Activated CD8-positive, alpha-beta T cell treated with anti-CD3 and anti-CD28 coated beads, Interleukin-2, amount 10 ng/mL, durations not matched to agents 7 days and 5 days (primary cell): ENCODE data around the gene METTL18. TPM values are rescaled to one million over a fixed set of nuclear protein-coding genes. Genes with fewer than 3 reads are reported as not detected.
"Not testable (repeated sequence)": the region's sequence is repeated elsewhere in the genome, so short reads cannot be mapped to it uniquely, and the experiment has no call there.

Source experiments
- ATAC-seq: fragments of 150-1000 bp; cut with Tn5 transposase; one replicate; pipeline ENCODE4 v1.10.0; 2021; ENCODE audit warnings: moderate library complexity
- CTCF ChIA-PET: fragments of 350-600 bp; sonication (Branson Sonifier 250); formaldehyde crosslinking; loops from one replicate; lab custom pipeline; 2021; ENCODE audit warnings: antibody characterized with exemption; lab: Charles Lee
- POLR2A ChIA-PET: fragments of 350-600 bp; sonication (Branson Sonifier 250); formaldehyde crosslinking; loops from one replicate; lab custom pipeline; 2021; ENCODE audit warnings: antibody characterized with exemption; lab: Charles Lee
- DNase-seq: peaks from one replicate; pipeline ENCODE4 v3.0.0-alpha.2; 2020
- H3K27ac Mint-ChIP-seq: one replicate; pipeline ENCODE4 v1.8.0; 2021; ENCODE audit warnings: mild to moderate bottlenecking, mixed read lengths
- H3K27me3 Mint-ChIP-seq: one replicate; pipeline ENCODE4 v1.8.0; 2021; ENCODE audit warnings: low read depth, mixed read lengths
- H3K36me3 Mint-ChIP-seq: one replicate; pipeline ENCODE4 v1.8.0; 2021; ENCODE audit warnings: low read depth, mixed read lengths
- H3K4me1 Mint-ChIP-seq: one replicate; pipeline ENCODE4 v1.8.0; 2021; ENCODE audit warnings: low read depth, mixed read lengths
- H3K4me3 Mint-ChIP-seq: one replicate; pipeline ENCODE4 v1.8.0; 2021; ENCODE audit warnings: mild to moderate bottlenecking, mixed read lengths
- H3K9me3 Mint-ChIP-seq: one replicate; pipeline ENCODE4 v1.8.0; 2022; ENCODE audit warnings: mixed read lengths; ENCODE audit not compliant: insufficient read depth
- total RNA-seq, 2 experiments: library from RNA; stranded (reverse); gene quantifications; one replicate each; pipeline ENCODE4 v1.2.3, GENCODE V29; 2021

METTL18 gene
- total RNA-seq, 2 experiments from 2014 or later = 9.8 to 10.2 TPM

DNA sequence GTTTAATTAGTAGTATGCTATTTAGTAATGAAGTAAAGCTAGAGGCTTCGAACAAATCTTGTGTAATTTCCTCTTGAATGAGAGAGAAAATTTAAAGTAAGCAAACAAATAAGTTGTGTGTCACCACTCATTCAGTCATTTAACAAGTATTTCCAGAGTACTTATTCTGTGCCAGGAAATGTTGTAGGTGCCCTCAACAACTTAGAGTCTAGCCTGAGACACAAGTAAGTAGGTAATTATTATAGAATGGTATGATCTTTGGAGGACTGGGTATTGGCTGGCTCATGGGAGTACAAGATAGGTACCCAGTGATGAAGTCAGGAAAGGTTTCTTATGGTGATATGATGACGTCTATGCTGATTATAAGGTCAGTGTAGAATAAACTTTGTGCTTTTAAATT, 17.4 kb upstream of the METTL18 start:
- H3K27me3 Mint-ChIP-seq = no peaks in the 10 kb centered on the region
- peaks cover 8% of the 10 kb centered on the region for H3K4me1 Mint-ChIP-seq
- no peak overlapping the region for H3K27ac Mint-ChIP-seq
- CTCF ChIA-PET = interaction anchor here (1.7 kb wide), 1 partner anchor 226 kb away, joined by 4 read pairs; the partner anchor contains the start of gene F5
- no peak for ATAC-seq
- POLR2A ChIA-PET = no interaction called here
- H3K4me3 Mint-ChIP-seq = no peak overlapping the region
- peaks cover 54% of the 10 kb centered on the region for H3K36me3 Mint-ChIP-seq
- H3K9me3 Mint-ChIP-seq = no peaks in the 10 kb centered on the region
- DNase-seq = no peak

DNA sequence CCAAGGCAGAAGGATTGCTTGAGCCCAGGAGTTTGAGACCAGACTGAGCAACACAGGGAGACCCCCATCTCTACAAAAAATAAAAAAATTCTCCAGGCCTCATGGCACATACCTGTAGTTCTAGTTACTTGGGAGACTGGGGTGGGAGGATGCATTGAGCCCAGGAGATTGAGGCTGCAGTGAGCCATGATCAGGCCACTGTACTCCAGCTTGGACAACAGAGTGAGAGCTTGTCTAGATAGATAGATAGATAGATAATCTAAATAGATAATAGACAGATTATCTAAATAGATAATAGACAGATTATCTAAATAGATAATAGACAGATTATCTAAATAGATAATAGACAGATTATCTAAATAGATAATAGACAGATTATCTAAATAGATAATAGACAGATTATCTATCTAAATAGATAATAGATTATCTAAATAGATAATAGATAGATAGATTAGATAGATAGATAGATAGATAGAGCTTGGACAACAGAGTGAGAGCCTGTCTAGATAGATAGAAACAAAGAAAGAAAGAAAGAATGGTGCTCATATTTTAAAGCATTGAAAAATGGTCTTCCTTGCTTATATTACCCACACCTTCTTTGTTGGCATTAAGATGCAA, 16.8 kb upstream of the METTL18 start:
- CTCF ChIA-PET, H3K4me3 Mint-ChIP-seq: not testable (repeated sequence)

DNA sequence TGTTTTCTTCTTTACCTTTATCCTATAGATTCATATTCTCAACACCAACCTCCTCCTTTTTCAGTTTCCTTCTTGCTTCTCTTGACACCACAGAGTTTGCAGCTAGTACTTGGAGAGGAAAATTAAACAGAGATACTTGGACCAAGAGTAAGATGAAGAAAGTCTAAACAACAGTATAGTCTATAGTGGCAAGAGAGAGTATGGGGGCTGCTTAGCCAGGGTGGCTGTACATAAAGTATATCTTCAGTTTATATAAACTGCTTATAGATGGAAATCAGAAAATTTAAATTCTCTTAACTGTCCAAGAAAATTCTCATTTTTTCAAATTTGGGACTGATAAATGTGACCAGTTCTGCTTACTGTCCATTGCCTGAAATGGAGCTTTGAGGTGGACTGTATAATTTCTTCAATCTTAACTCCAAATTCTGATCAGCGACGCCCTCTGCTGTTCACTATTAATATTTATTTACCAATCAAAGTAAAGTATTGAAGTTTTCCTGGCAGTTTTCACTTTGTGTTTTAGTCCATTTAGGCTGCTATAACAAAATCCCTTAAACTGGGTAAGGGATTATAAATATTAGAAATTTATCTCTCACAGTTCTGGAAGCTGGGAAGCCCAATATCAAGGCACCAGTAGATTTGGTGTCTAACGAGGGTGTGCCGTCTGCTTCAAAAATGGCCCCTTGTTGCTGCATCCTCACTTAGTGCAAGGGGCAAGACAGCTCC, 14.8 kb upstream of the METTL18 start:
- CTCF ChIA-PET = interaction anchor here (0.8 to 3.4 kb wide), 19 partner anchors 8 to 1120 kb away, joined by 3 to 30 read pairs (median 6); partner anchors contain the start of genes F5 and METTL18
- Mint-ChIP-seq H3K4me3 (no peak overlapping the region), H3K36me3 (peaks cover 49% of the 10 kb centered on the region), H3K27ac (no peak overlapping the region), H3K4me1 (peaks cover 8% of the 10 kb centered on the region), H3K9me3 (no peaks in the 10 kb centered on the region), H3K27me3 (no peaks in the 10 kb centered on the region)
- DNase-seq = peak; percentile 28
- ATAC-seq = no peak
- POLR2A ChIA-PET = interaction anchor here (0.7 kb wide), 1 partner anchor 222 kb away, joined by 3 read pairs; no protein-coding TSS in a partner anchor

More for the DNA sequence above, 16.8 kb upstream of the METTL18 start:
- DNase-seq, H3K4me1 Mint-ChIP-seq, POLR2A ChIA-PET, ATAC-seq, H3K27ac Mint-ChIP-seq, H3K27me3 Mint-ChIP-seq, H3K9me3 Mint-ChIP-seq: not testable (repeated sequence)
- H3K36me3 Mint-ChIP-seq = peaks cover 58% of the 10 kb centered on the region

DNA sequence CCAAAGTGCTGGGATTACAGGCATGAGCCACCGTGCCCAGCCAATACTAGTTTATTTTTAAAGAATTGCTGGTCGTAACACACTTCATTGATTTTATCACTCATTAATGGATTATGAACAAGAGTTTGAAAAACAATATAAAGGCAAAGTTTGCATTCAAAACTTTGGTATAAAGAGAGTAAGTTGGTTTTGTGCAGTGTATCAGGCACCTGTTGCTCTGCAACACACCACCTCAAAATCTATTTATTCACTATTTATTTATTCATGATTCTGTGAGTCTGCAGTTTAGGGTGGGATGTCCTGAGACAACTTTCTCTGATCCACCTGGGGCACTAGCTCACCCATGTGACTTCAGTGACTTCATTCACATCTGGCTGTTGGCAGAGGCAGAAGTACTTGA, 10.2 kb upstream of the METTL18 start:
- POLR2A ChIA-PET = no interaction called here
- DNase-seq = no peak
- Mint-ChIP-seq H3K27ac (no peak overlapping the region), H3K9me3 (no peaks in the 10 kb centered on the region), H3K36me3 (peaks cover 51% of the 10 kb centered on the region), H3K4me3 (no peak overlapping the region), H3K4me1 (peaks cover 7% of the 10 kb centered on the region), H3K27me3 (no peaks in the 10 kb centered on the region)
- no peak for ATAC-seq
- CTCF ChIA-PET = no interaction called here

DNA sequence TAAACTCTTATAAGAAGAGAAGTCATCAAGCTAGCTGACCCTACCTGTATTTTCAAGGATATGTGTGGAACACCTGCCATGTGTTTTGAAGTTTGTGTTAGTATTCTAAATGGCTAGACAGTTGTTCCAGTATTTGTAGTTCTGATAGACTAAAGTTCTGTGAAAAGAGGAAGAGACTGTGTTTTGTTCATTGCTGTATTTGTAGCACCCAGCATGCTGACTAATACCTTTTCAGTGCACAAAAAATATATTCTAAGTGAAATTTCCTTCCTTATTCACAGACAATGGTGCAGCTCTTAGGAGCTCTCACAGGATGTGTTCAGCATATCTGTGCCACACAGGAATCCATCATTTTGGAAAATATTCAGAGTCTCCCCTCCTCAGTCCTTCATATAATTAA, 8.2 kb upstream of the METTL18 start:
- POLR2A ChIA-PET = no interaction called here
- H3K27ac Mint-ChIP-seq = no peak overlapping the region
- ATAC-seq = no peak
- CTCF ChIA-PET = interaction anchor here (0.8 to 3.1 kb wide), 4 partner anchors 91 to 1460 kb away, joined by 3 to 11 read pairs (median 3); partner anchors contain the start of gene F5
- H3K27me3 Mint-ChIP-seq = no peaks in the 10 kb centered on the region
- H3K4me1 Mint-ChIP-seq = peaks cover 14% of the 10 kb centered on the region
- peaks cover 51% of the 10 kb centered on the region for H3K36me3 Mint-ChIP-seq
- no peaks in the 10 kb centered on the region for H3K9me3 Mint-ChIP-seq
- DNase-seq = no peak
- H3K4me3 Mint-ChIP-seq = no peak overlapping the region

DNA sequence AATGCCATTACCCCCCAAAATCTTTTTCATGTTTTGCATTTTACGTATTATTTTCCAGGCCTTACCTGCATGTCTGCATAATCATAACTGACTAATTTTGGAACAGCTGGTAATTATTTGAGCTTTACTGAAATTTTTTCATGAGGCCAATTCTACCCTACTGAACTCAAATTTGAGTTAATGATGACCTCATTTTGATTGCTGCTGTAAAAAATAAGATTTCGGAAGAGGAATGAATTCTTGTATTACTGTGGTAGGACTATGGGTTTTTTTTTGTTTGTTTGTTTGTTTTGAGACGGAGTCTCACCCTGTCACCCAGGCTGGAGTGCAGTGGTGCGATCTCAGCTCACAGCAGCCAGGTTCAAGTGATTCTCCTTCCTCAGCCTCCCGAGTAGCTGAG, 2.6 kb upstream of the METTL18 start:
- ATAC-seq = no peak
- ChIA-PET CTCF (interaction anchor here (1.8 to 4.3 kb wide), 4 partner anchors 12 to 211 kb away, joined by 6 to 25 read pairs (median 20); partner anchors contain the start of gene F5), POLR2A (no interaction called here)
- no peaks in the 10 kb centered on the region for H3K9me3 Mint-ChIP-seq
- DNase-seq = no peak
- peaks cover 51% of the 10 kb centered on the region for H3K4me1 Mint-ChIP-seq
- no peak overlapping the region for H3K27ac Mint-ChIP-seq
- peaks cover 56% of the 10 kb centered on the region for H3K36me3 Mint-ChIP-seq
- H3K4me3 Mint-ChIP-seq = no peak overlapping the region
- H3K27me3 Mint-ChIP-seq = no peaks in the 10 kb centered on the region

DNA sequence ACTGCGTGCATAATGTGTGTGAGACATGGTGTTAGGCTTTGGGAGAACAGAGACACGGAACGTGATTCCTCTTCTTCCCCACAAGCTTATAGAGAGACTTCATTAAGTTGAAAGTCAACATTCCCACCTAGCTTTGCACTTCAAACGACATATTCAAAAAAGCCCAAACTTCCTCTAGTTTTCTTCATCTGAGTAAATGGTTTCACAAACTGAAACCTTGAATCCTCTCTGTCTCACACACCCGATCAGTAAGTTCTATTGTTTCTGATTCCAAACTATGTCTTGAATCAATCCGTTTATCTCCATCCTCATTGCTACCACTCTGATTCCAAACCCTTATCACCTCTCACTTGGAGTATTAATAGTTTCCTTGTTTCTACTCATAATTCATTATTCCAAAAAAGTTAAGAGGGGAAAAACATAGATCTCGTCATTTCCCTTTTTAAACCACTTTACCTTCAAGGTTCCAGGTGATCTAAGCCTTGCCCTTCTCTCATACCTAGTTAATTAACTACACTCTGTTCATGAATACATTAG, 1.6 kb upstream of the METTL18 start:
- Mint-ChIP-seq H3K4me1 (peaks cover 57% of the 10 kb centered on the region), H3K9me3 (no peaks in the 10 kb centered on the region), H3K27me3 (no peaks in the 10 kb centered on the region), H3K4me3 (peak overlapping the region; percentile 80), H3K36me3 (peaks cover 59% of the 10 kb centered on the region), H3K27ac (peak overlapping the region; percentile 85)
- CTCF ChIA-PET = interaction anchor here (3.2 to 4.3 kb wide), 4 partner anchors 13 to 210 kb away, joined by 19 to 25 read pairs (median 20); partner anchors contain the start of genes F5 and SCYL3
- no peak for DNase-seq
- ATAC-seq = no peak
- POLR2A ChIA-PET = interaction anchor here (0.6 to 2.2 kb wide), 5 partner anchors 95 to 301 kb away, joined by 3 to 26 read pairs (median 3); partner anchors contain the start of genes F5 and SCYL3

DNA sequence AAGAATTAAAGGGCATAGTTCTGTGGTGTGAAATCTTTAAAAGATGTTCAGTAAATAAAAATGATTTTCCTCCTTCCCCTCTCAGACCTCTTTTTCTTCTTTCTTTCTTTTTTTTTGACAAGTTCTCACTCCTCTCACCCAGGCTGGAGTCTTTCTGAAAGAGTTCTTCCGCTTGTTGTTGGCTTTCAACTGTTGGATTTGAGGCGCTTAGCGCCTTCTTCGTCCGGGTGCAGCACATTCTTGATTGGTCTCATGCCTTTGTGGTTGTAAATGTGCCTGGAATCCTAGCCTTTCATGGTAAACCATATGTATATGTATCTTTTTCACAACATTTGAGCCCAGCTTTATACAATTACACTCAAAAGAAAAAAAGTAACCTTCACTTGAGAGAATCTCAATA, 980 bp upstream of the METTL18 start:
- Mint-ChIP-seq H3K9me3 (no peaks in the 10 kb centered on the region), H3K27ac (peak overlapping the region; percentile 85), H3K36me3 (peaks cover 58% of the 10 kb centered on the region), H3K4me1 (peaks cover 57% of the 10 kb centered on the region), H3K4me3 (peak overlapping the region; percentile 80), H3K27me3 (no peaks in the 10 kb centered on the region)
- peak; percentile 41 for DNase-seq
- ChIA-PET CTCF (interaction anchor here (1.6 to 4.3 kb wide), 5 partner anchors 14 to 209 kb away, joined by 13 to 25 read pairs (median 20); partner anchors contain the start of genes F5 and SCYL3), POLR2A (interaction anchor here (0.6 to 2.2 kb wide), 12 partner anchors 84 to 428 kb away, joined by 3 to 26 read pairs (median 4); partner anchors contain the start of genes BLZF1, F5, NME7 and SCYL3)
- no peak for ATAC-seq

DNA sequence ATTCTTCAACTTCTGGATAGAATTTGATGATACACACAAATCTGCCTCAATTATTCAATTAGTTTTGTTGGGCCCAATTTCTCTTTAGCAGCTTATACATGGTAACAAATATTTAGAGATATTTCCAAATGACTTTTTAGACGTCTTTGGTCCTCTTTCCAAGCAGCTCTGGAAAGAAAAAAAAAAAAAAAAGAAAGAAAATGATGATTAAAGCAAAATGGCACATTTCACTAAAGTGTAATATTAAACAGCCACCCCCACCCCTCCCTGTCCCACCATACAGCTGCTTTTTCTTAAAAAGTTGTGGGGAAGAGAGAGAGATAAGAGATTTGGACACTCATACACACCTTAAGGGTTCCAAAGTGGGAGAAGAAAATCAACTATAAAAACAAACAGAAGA, 977 bp downstream of the METTL18 start:
- H3K9me3 Mint-ChIP-seq = no peaks in the 10 kb centered on the region
- POLR2A ChIA-PET = interaction anchor here (1.5 to 1.9 kb wide), 2 partner anchors 100 to 192 kb away, joined by 4 to 6 read pairs; partner anchors contain the start of gene SCYL3
- peaks cover 50% of the 10 kb centered on the region for H3K4me1 Mint-ChIP-seq
- ATAC-seq (no peak), DNase-seq (no peak)
- H3K4me3 Mint-ChIP-seq = peak overlapping the region; percentile 80
- peaks cover 2% of the 10 kb centered on the region for H3K27me3 Mint-ChIP-seq
- peaks cover 48% of the 10 kb centered on the region for H3K36me3 Mint-ChIP-seq
- CTCF ChIA-PET = interaction anchor here (0.7 to 3.6 kb wide), 8 partner anchors 16 to 236 kb away, joined by 3 to 21 read pairs (median 4); partner anchors contain the start of genes F5 and SCYL3
- peak overlapping the region; percentile 85 for H3K27ac Mint-ChIP-seq

DNA sequence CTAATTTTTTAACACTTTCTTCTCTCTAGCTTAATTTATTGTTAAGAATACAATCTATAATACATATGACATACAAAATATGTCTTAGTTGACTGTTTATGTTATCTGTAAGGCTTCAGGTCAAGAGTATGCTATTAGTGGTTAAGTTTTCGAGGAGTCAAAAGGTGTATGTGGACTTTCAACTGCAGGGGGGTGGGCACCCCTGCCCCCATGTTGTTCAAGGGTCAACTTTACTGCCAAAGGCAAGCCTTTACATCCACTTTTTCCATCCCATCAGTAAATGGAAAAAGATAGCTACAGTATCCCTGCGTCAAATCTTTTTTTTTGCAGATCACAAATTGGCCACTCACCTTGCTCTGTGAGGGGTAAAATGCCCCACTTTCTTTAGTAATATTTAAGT, 6.3 kb downstream of the METTL18 start:
- no peak for ATAC-seq
- Mint-ChIP-seq H3K4me1 (peaks cover 18% of the 10 kb centered on the region), H3K27me3 (peaks cover 44% of the 10 kb centered on the region), H3K36me3 (peaks cover 21% of the 10 kb centered on the region), H3K4me3 (no peak overlapping the region), H3K27ac (no peak overlapping the region), H3K9me3 (no peaks in the 10 kb centered on the region)
- CTCF ChIA-PET = no interaction called here
- DNase-seq = no peak
- POLR2A ChIA-PET = no interaction called here

DNA sequence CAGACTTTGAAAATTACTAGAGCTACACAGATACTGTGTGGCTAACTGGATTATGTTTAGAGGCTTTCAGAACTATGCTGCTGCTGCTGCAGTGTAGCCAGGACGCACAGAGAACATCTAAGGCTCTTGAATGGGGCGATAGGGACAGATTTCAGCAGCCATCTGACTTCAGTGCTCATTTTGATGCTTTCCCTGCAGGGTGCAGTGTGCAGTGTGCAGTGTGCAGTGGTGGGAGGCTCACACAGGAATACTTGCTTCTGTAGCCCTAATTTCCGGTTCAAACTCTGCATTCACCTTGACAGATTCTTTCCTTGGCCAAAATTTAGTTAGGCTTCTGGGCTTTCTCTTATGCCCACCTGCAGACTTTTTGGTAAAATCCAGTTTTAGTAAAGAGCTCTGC, 7.7 kb downstream of the METTL18 start:
- no peaks in the 10 kb centered on the region for H3K9me3 Mint-ChIP-seq
- POLR2A ChIA-PET = no interaction called here
- no peak for ATAC-seq
- no peak for DNase-seq
- H3K4me1 Mint-ChIP-seq = peaks cover 5% of the 10 kb centered on the region
- CTCF ChIA-PET = interaction anchor here (1.4 kb wide), 1 partner anchor 75 kb away, joined by 4 read pairs; no protein-coding TSS in a partner anchor
- H3K27ac Mint-ChIP-seq = no peak overlapping the region
- H3K36me3 Mint-ChIP-seq = peaks cover 7% of the 10 kb centered on the region
- H3K27me3 Mint-ChIP-seq = peaks cover 53% of the 10 kb centered on the region
- no peak overlapping the region for H3K4me3 Mint-ChIP-seq
